ENCODE measurements around the gene KRT79.

Gene KRT79

DNA sequence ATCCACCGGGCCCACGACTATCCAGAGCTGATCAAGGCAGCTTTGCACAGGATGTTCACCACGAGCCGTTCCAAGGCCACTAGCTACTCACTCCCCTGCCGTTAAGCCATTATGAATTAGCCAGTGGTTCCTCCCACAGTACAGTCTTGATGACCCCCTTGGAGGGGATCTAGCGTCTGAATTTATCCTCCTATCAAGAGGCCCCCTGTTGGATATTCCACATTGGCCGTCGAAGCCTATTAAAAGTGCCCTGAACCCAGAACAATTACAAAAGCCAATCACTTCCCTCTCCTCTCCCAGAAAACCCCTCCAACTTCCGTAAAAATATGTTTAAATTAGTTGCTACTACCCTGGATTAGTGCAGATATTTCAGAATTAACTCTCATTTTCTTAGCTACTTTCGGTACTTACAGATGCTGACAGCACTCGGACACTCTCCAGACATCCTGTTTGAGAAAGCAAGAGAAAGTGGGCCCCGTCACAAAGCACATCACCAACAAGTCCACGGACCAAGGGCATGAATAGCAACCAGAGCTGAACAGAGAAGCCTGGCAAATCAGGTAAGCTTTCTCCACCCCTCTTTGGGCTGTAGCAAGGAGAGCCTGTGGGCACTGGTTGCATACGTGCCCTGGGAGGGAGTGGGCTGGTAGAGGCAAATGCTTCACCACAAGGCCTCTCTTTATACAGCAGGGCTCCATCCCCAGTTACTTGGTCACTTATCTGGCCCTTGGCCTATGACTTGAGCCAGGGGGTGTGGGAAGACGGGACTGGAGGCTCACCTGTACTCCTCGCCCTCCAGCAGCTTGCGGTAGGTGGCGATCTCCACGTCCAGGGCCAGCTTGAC is 43.5 kb downstream of the KRT79 start:
- TF ChIP-seq TCF4 (CRISPR knock-in tag; IDR thresholded peaks at IDR 0.05; ENCODE audit: borderline replicate concordance) (no peak), GLIS3 (CRISPR knock-in tag; IDR thresholded peaks at IDR 0.05) (no peak), ZNF70 (CRISPR knock-in tag; IDR thresholded peaks at IDR 0.05) (no peak), SNAI2 (CRISPR knock-in tag; IDR thresholded peaks at IDR 0.05) (no peak), TOX (CRISPR knock-in tag; IDR thresholded peaks at IDR 0.05; ENCODE audit: borderline replicate concordance) (no peak), ZFP3 (CRISPR knock-in tag; IDR thresholded peaks at IDR 0.05) (no peak), ZFP30 (CRISPR knock-in tag; IDR thresholded peaks at IDR 0.05) (no peak), OSR1 (CRISPR knock-in tag; IDR thresholded peaks at IDR 0.05) (no peak), TSHZ2 (CRISPR knock-in tag; IDR thresholded peaks at IDR 0.05) (no peak)
- TF ChIP-seq, protein P1, sequence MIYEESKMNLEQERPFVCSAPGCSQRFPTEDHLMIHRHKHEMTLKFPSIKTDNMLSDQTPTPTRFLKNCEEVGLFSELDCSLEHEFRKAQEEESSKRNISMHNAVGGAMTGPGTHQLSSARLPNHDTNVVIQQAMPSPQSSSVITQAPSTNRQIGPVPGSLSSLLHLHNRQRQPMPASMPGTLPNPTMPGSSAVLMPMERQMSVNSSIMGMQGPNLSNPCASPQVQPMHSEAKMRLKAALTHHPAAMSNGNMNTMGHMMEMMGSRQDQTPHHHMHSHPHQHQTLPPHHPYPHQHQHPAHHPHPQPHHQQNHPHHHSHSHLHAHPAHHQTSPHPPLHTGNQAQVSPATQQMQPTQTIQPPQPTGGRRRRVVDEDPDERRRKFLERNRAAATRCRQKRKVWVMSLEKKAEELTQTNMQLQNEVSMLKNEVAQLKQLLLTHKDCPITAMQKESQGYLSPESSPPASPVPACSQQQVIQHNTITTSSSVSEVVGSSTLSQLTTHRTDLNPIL (CRISPR knock-in tag; IDR thresholded peaks at IDR 0.05; ENCODE audit: low read depth) = no peak
- TF ChIP-seq, protein P2, sequence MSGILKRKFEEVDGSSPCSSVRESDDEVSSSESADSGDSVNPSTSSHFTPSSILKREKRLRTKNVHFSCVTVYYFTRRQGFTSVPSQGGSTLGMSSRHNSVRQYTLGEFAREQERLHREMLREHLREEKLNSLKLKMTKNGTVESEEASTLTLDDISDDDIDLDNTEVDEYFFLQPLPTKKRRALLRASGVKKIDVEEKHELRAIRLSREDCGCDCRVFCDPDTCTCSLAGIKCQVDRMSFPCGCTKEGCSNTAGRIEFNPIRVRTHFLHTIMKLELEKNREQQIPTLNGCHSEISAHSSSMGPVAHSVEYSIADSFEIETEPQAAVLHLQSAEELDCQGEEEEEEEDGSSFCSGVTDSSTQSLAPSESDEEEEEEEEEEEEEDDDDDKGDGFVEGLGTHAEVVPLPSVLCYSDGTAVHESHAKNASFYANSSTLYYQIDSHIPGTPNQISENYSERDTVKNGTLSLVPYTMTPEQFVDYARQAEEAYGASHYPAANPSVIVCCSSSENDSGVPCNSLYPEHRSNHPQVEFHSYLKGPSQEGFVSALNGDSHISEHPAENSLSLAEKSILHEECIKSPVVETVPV (CRISPR knock-in tag; IDR thresholded peaks at IDR 0.05) = no peak
- ATAC-seq = no peak

GRCh38 chr12:52789637-52790426 is 44.3 kb downstream of the KRT79 start:
- no peak for ATAC-seq
- TF ChIP-seq GLIS3 (CRISPR knock-in tag; IDR thresholded peaks at IDR 0.05) (no peak), CSDC2 (CRISPR knock-in tag; IDR thresholded peaks at IDR 0.05) (no peak), ESRRG (CRISPR knock-in tag; IDR thresholded peaks at IDR 0.05) (no peak), ZC3H10 (CRISPR knock-in tag; IDR thresholded peaks at IDR 0.05) (no peak), BACH2 (CRISPR knock-in tag; IDR thresholded peaks at IDR 0.05; ENCODE audit: borderline replicate concordance) (no peak), TCF4 (CRISPR knock-in tag; IDR thresholded peaks at IDR 0.05; ENCODE audit: borderline replicate concordance) (no peak), PPARA (CRISPR knock-in tag; IDR thresholded peaks at IDR 0.05; ENCODE audit: borderline replicate concordance) (no peak), TSHZ2 (CRISPR knock-in tag; IDR thresholded peaks at IDR 0.05) (no peak), ZFP3 (CRISPR knock-in tag; IDR thresholded peaks at IDR 0.05) (no peak), TOX (CRISPR knock-in tag; IDR thresholded peaks at IDR 0.05; ENCODE audit: borderline replicate concordance) (no peak)
- TF ChIP-seq, protein P3, sequence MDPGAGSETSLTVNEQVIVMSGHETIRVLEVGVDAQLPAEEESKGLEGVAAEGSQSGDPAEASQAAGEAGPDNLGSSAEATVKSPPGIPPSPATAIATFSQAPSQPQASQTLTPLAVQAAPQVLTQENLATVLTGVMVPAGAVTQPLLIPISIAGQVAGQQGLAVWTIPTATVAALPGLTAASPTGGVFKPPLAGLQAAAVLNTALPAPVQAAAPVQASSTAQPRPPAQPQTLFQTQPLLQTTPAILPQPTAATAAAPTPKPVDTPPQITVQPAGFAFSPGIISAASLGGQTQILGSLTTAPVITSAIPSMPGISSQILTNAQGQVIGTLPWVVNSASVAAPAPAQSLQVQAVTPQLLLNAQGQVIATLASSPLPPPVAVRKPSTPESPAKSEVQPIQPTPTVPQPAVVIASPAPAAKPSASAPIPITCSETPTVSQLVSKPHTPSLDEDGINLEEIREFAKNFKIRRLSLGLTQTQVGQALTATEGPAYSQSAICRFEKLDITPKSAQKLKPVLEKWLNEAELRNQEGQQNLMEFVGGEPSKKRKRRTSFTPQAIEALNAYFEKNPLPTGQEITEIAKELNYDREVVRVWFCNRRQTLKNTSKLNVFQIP (CRISPR knock-in tag; IDR thresholded peaks at IDR 0.05; ENCODE audit: borderline replicate concordance, low read depth) = no peak
- TF ChIP-seq, protein P2 (CRISPR knock-in tag; IDR thresholded peaks at IDR 0.05) = no peak

Data from SK-N-SH treated with all-trans-retinoic acid at 6 μM for 48 hours (cell line).